Measurements from ENCODE around the gene IGF1R.

Gene IGF1R

DNA sequence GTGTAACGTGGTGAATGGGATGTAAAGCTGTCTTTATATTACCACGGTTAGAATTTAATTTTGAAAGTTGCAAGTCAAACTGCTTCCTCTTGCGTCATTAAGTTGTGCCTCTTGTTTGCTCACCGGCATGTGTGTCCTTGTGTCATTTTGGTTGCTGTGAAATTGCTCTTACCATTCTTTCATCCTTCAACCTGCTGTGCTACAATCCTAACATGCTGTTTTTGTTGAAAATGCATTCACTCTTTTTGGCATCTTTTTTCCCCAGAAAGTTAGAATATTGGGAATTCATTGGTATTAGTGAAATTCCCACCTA is 194.6 kb downstream of the IGF1R start:
- H3K4me1 ChIP-seq (ENCODE audit: control insufficient read depth, insufficient read depth, low read length) = 0 out of 2 replicates have a peak, but pooled peaks cover 1% of the 10 kb centered on the region
- H3K4me3 ChIP-seq (ENCODE audit: low read length) = no peak overlapping the region
- DNase-seq (ENCODE audit: low read depth, low spot score) = no peak
- no peak overlapping the region for H3K27ac ChIP-seq (ENCODE audit: low read length)
- no peaks in the 10 kb centered on the region for H3K36me3 ChIP-seq (ENCODE audit: control insufficient read depth, insufficient read depth, low read length)
- WGBS (ENCODE audit: insufficient coverage, insufficient read length) = 100% methylated on average over 1 of the region's 4 CpGs
- H3K27me3 ChIP-seq (ENCODE audit: control insufficient read depth, insufficient read depth, low read length) = no peaks in the 10 kb centered on the region; the same call in 1 of the 2 replicates
- H3K9me3 ChIP-seq (ENCODE audit: control insufficient read depth, insufficient read depth, low read length) = no peaks in the 10 kb centered on the region

DNA sequence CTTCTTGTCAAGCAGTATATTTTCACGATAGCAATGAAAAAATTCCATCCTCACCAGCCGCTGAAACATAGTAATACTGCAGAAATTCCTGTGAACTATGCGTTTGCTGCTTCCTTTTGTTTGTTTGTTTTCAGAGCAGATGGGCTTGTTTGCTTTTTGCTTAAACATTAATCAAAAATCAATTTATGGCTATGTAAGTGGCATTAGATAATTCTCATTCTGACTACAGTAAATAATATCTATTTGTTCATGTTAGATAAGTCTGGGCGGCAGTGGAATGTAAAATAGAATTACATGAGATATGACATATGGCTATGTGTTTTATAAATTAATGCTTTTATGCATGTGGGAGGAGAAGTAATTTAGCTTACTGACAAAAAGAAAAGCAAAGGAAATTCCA is 195.5 kb downstream of the IGF1R start:
- no peaks in the 10 kb centered on the region; the same call in 1 of the 2 replicates for H3K27me3 ChIP-seq (ENCODE audit: control insufficient read depth, insufficient read depth, low read length)
- H3K36me3 ChIP-seq (ENCODE audit: control insufficient read depth, insufficient read depth, low read length) = no peaks in the 10 kb centered on the region
- H3K9me3 ChIP-seq (ENCODE audit: control insufficient read depth, insufficient read depth, low read length) = no peaks in the 10 kb centered on the region
- H3K4me3 ChIP-seq (ENCODE audit: low read length) = no peak overlapping the region
- no peak for DNase-seq (ENCODE audit: low read depth, low spot score)
- no CpG with 5 or more reads among the region's 4 CpGs for WGBS (ENCODE audit: insufficient coverage, insufficient read length)
- H3K4me1 ChIP-seq (ENCODE audit: control insufficient read depth, insufficient read depth, low read length) = 0 out of 2 replicates have a peak, but pooled peaks cover 1% of the 10 kb centered on the region
- no peak overlapping the region for H3K27ac ChIP-seq (ENCODE audit: low read length)

DNA sequence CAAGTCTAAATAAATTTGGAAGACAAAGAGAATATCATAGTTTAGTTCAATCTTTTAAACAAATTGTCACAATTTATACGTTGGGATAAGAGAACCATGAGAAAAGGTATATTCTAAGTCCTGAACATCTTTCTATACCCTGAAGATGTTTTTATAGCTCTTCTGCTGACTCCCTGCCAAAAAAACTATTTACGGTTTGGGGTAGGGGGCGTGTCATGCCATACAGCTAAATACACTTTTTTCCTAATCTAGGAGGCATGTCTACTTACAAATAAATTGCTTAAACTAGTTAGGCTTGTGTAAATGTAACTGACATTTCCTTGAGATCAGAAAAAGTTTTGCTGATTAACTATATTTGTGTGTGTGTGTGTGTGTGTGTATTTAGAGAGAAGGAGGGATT is 195.9 kb downstream of the IGF1R start:
- no peaks in the 10 kb centered on the region for H3K9me3 ChIP-seq (ENCODE audit: control insufficient read depth, insufficient read depth, low read length)
- no CpG with 5 or more reads among the region's 3 CpGs for WGBS (ENCODE audit: insufficient coverage, insufficient read length)
- DNase-seq (ENCODE audit: low read depth, low spot score) = no peak
- no peak overlapping the region for H3K4me3 ChIP-seq (ENCODE audit: low read length)
- H3K4me1 ChIP-seq (ENCODE audit: control insufficient read depth, insufficient read depth, low read length) = 0 out of 2 replicates have a peak, but pooled peaks cover 1% of the 10 kb centered on the region
- H3K36me3 ChIP-seq (ENCODE audit: control insufficient read depth, insufficient read depth, low read length) = no peaks in the 10 kb centered on the region
- H3K27ac ChIP-seq (ENCODE audit: low read length) = no peak overlapping the region
- H3K27me3 ChIP-seq (ENCODE audit: control insufficient read depth, insufficient read depth, low read length) = no peaks in the 10 kb centered on the region

DNA sequence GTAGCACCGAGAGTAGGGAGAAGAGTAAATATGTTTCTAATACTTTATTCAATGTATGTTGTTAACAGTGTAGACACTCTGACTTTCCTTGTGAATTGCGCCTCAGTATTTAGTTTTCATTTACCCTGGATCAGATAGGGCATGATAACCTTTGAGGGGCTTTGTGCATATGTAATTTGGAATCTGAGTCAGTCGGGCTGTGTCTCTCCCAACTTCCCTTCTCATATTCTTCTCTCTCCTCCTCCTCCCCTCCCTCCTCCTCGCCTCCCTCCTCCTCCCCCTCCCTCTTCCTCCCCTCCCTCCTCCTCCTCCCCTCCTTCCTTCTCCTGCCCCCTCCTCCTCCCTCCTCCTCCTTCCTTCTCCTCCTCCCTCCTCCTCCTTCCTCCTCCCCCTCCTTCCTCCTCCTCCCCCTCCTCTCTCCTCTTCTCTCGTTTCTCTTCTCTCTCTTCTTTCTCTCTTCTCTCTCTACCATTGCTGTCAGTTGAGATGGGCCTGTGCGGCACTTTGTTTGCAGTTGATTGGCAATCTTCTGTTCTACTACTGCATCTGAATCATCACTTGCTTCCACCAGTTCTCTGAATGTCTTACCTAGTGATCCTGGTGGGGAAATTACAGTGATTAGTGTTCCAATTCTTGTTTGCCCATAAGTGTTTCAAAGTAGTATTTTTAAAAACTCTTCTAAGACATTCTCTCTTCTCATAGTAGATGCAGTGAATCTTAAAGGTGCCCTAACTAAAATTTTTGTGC is 197.0 kb downstream of the IGF1R start:
- peaks cover 4% of the 10 kb centered on the region; the same call in 1 of the 2 replicates for H3K4me1 ChIP-seq (ENCODE audit: control insufficient read depth, insufficient read depth, low read length)
- no peaks in the 10 kb centered on the region for H3K9me3 ChIP-seq (ENCODE audit: control insufficient read depth, insufficient read depth, low read length)
- H3K36me3 ChIP-seq (ENCODE audit: control insufficient read depth, insufficient read depth, low read length) = no peaks in the 10 kb centered on the region
- WGBS (ENCODE audit: insufficient coverage, insufficient read length) = 50% methylated on average over 1 of the region's 6 CpGs
- no peak overlapping the region for H3K4me3 ChIP-seq (ENCODE audit: low read length)
- no peak for DNase-seq (ENCODE audit: low read depth, low spot score)
- H3K27me3 ChIP-seq (ENCODE audit: control insufficient read depth, insufficient read depth, low read length) = no peaks in the 10 kb centered on the region
- H3K27ac ChIP-seq (ENCODE audit: low read length) = no peak overlapping the region

DNA sequence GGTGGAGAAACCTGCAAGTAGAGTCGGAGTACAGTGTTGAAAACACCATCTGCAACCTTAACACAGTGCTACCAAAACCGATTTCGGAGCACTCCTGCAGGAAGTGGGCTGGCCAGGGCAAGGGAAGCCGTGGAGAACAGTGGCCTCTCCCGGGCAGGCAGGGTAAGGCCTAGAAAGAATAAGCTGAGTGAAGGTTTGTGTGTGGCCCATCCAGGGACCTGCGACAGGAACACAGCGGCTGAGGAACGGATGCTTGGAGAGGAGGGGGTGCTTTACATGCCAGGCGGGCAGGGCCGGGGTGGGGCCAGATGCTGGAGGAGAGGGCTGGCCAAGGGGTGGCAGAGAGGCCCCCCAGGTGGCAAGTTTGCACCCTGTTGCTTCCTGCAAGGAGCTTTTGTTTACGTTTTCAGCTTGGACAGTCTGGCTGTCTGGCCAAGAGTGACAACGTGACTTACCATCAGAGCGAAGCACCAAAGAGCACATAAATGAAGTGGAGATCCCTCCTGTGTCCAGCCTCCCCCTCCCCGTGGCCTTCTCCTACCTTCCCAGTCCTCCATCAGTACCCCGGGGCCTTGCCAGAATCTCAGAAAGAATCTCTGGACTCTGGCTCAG is 202.7 kb downstream of the IGF1R start:
- Histone ChIP-seq H3K4me3 (ENCODE audit: low read length) (no peak overlapping the region), H3K36me3 (ENCODE audit: control insufficient read depth, insufficient read depth, low read length) (no peaks in the 10 kb centered on the region), H3K9me3 (ENCODE audit: control insufficient read depth, insufficient read depth, low read length) (no peaks in the 10 kb centered on the region), H3K27me3 (ENCODE audit: control insufficient read depth, insufficient read depth, low read length) (no peaks in the 10 kb centered on the region), H3K27ac (ENCODE audit: low read length) (no peak overlapping the region), H3K4me1 (ENCODE audit: control insufficient read depth, insufficient read depth, low read length) (peaks cover 12% of the 10 kb centered on the region)
- no CpG with 5 or more reads among the region's 15 CpGs for WGBS (ENCODE audit: insufficient coverage, insufficient read length)
- no peak for DNase-seq (ENCODE audit: low read depth, low spot score)

DNA sequence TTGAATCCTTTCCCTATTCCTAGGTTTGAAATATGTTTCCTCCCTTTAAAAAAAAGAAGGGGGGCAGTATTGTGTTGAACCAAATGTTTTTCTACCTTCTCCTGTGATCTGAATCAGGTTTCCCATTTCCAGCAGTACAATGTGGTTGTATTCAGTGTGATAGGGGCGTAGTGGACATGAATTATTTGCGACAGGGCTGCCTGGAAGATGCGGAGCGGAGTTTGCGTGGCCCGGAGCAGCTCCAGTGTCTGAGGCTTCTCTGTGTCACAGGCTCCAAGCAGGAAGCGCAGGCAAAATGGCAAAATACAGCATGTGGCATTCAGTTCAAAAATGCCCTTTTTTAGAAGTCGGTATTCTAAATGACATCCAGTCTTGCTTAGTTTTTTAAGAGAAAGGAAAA is 204.8 kb downstream of the IGF1R start:
- Histone ChIP-seq H3K9me3 (ENCODE audit: control insufficient read depth, insufficient read depth, low read length) (no peaks in the 10 kb centered on the region), H3K4me3 (ENCODE audit: low read length) (peak overlapping the region; percentile 74; the same call in 1 of the 2 replicates), H3K27ac (ENCODE audit: low read length) (no peak overlapping the region), H3K27me3 (ENCODE audit: control insufficient read depth, insufficient read depth, low read length) (no peaks in the 10 kb centered on the region), H3K36me3 (ENCODE audit: control insufficient read depth, insufficient read depth, low read length) (no peaks in the 10 kb centered on the region), H3K4me1 (ENCODE audit: control insufficient read depth, insufficient read depth, low read length) (peaks cover 12% of the 10 kb centered on the region)
- WGBS (ENCODE audit: insufficient coverage, insufficient read length) = no CpG with 5 or more reads among the region's 8 CpGs
- no peak for DNase-seq (ENCODE audit: low read depth, low spot score)

DNA sequence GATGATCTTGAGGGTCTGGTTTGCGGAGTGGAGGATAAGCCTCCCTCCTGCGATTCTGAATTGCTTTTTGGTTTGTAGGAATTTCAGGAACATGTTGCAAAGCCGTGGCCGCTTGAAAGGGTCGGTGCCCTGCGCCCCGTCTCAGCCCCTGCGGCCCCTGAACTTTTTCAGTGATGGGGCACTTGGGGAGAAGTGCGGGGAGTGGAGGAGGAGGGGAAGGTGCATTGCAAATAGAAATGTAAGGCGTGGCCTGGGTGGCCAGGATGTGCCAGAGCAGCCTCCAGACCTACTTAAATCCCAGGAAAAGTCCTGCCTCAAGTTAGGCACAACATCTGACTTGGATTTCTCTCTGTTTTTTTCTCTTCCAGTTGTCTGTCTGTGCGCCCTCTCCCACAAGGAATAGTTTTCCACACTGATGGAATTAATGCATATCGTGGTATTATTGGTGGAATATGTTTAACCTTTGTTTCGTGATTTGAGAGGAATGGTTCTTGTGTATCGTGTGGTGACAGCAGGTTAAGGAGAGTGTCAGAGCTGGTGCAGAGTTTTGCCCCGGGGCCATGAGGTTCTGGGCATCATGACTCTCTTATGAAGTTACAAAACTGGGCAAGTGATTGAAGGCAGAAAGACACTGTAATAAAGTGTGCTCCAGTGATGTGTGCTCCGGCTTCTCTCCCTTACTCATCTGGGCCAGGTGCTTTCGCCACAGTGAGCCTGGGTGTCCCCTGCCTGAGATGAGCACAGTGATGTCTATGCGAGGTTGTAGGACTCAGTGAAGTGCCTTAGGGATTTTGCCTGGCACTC is 205.5 kb downstream of the IGF1R start:
- Histone ChIP-seq H3K9me3 (ENCODE audit: control insufficient read depth, insufficient read depth, low read length) (no peaks in the 10 kb centered on the region), H3K4me1 (ENCODE audit: control insufficient read depth, insufficient read depth, low read length) (peaks cover 14% of the 10 kb centered on the region), H3K27ac (ENCODE audit: low read length) (no peak overlapping the region), H3K27me3 (ENCODE audit: control insufficient read depth, insufficient read depth, low read length) (no peaks in the 10 kb centered on the region), H3K36me3 (ENCODE audit: control insufficient read depth, insufficient read depth, low read length) (no peaks in the 10 kb centered on the region), H3K4me3 (ENCODE audit: low read length) (peak overlapping the region; percentile 4; the same call in 1 of the 2 replicates)
- DNase-seq (ENCODE audit: low read depth, low spot score) = no peak
- WGBS (ENCODE audit: insufficient coverage, insufficient read length) = no CpG with 5 or more reads among the region's 18 CpGs

DNA sequence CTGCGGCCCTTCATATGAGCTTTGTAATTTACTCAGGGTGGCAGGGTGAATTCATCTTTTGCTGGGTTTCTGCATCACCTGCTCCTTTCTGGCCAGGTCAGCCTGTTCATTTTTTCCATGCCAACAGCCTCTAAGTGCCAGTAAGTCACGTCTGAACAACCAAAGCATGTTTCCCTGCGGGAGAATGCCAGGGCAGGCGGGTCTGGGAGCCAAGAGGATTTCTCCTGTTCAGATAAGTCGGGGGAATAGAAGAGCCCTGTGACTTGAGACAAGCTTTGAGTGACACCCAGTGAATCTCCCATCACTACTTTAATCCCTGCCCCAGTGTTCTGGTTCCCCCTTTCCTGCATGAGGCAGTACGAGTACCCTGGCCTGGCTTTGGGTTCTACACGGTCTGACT is 206.2 kb downstream of the IGF1R start:
- no peak overlapping the region for H3K27ac ChIP-seq (ENCODE audit: low read length)
- H3K4me1 ChIP-seq (ENCODE audit: control insufficient read depth, insufficient read depth, low read length) = peaks cover 14% of the 10 kb centered on the region
- no CpG with 5 or more reads among the region's 7 CpGs for WGBS (ENCODE audit: insufficient coverage, insufficient read length)
- H3K4me3 ChIP-seq (ENCODE audit: low read length) = no peak overlapping the region
- no peaks in the 10 kb centered on the region for H3K27me3 ChIP-seq (ENCODE audit: control insufficient read depth, insufficient read depth, low read length)
- no peak for DNase-seq (ENCODE audit: low read depth, low spot score)
- H3K9me3 ChIP-seq (ENCODE audit: control insufficient read depth, insufficient read depth, low read length) = no peaks in the 10 kb centered on the region
- no peaks in the 10 kb centered on the region for H3K36me3 ChIP-seq (ENCODE audit: control insufficient read depth, insufficient read depth, low read length)

DNA sequence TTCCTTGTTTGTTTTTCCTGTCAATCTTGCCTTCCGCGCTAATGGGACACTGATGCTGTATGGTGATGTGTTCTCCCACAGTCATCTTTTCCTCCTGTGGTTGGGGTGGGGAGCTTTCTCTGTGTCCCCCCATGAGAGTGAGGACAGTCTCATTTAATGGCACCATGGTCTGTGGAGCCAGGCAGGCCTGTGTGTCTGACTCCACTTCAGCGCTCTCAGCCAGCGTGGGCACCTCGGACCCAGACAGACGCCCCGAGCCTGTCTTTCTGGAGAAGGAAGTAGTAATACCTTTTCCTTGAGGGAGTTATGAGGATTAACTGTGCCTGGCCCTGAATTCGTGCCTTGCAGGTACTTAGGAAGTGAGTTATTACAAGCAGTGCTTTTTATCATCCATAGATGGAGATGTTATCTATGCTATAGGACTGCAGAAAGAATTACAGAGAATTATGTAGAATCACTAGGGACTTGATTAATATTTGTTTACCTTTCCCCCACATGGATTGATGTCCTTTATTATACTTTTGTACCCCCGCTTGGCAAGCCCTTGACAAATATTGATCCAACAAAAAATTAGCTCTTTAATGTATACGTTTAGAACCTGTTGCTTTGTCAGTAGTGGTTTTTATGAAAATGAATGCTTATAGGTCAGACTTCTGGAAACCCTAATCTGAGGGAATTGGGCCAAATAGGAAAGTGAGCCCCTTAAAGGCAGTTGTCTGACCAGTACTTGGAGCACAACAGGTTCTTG is 206.9 kb downstream of the IGF1R start:
- Histone ChIP-seq H3K4me3 (ENCODE audit: low read length) (no peak overlapping the region), H3K27ac (ENCODE audit: low read length) (no peak overlapping the region), H3K9me3 (ENCODE audit: control insufficient read depth, insufficient read depth, low read length) (no peaks in the 10 kb centered on the region), H3K27me3 (ENCODE audit: control insufficient read depth, insufficient read depth, low read length) (no peaks in the 10 kb centered on the region), H3K4me1 (ENCODE audit: control insufficient read depth, insufficient read depth, low read length) (peaks cover 13% of the 10 kb centered on the region), H3K36me3 (ENCODE audit: control insufficient read depth, insufficient read depth, low read length) (no peaks in the 10 kb centered on the region)
- WGBS (ENCODE audit: insufficient coverage, insufficient read length) = no CpG with 5 or more reads among the region's 10 CpGs
- no peak for DNase-seq (ENCODE audit: low read depth, low spot score)
